Chondrocyte (in vitro differentiated cells): ENCODE data around the gene UBE2Q1. TPM values are rescaled to one million over a fixed set of nuclear protein-coding genes. Genes with fewer than 3 reads are reported as not detected.

Experiments used
- DNase-seq: peaks from one replicate; pipeline ENCODE4 v3.0.0; 2021; ENCODE audit warnings: mixed read lengths, low spot score
- H3K27ac Mint-ChIP-seq: one replicate; pipeline ENCODE4 v1.8.0; 2021; ENCODE audit warnings: mild to moderate bottlenecking, moderate library complexity, mixed read lengths; ENCODE audit not compliant: unreplicated experiment
- H3K27me3 Mint-ChIP-seq: 2 replicates; pipeline ENCODE4 v1.8.0; 2021; ENCODE audit warnings: low read depth, mixed read lengths
- H3K36me3 Mint-ChIP-seq: 2 replicates; pipeline ENCODE4 v1.8.0; 2021; ENCODE audit warnings: low read depth, mixed read lengths
- H3K4me1 Mint-ChIP-seq: 2 replicates; pipeline ENCODE4 v1.8.0; 2021; ENCODE audit warnings: low read depth, mild to moderate bottlenecking, mixed read lengths
- H3K4me3 Mint-ChIP-seq: one replicate; pipeline ENCODE4 v1.8.0; 2021; ENCODE audit warnings: mild to moderate bottlenecking, moderate library complexity, mixed read lengths; ENCODE audit not compliant: unreplicated experiment
- H3K9me3 Mint-ChIP-seq: 2 replicates; pipeline ENCODE4 v1.8.0; 2021; ENCODE audit warnings: low read depth, mixed read lengths
- total RNA-seq: library from RNA; stranded (reverse); gene quantifications from 3 replicates; pipeline ENCODE4 v1.2.1, GENCODE V29; 2021
- TF ChIP-seq, protein P1 (sequence below): fragments of 200-600 bp; sonication (generic); IDR thresholded peaks from 2 replicates; pipeline ENCODE4 v1.5.0; 2021; ENCODE audit warnings: antibody characterized with exemption, mild to moderate bottlenecking, moderate library complexity

Gene UBE2Q1
- total RNA-seq, 1 donor from 2014 or later: 92.6 TPM

DNA sequence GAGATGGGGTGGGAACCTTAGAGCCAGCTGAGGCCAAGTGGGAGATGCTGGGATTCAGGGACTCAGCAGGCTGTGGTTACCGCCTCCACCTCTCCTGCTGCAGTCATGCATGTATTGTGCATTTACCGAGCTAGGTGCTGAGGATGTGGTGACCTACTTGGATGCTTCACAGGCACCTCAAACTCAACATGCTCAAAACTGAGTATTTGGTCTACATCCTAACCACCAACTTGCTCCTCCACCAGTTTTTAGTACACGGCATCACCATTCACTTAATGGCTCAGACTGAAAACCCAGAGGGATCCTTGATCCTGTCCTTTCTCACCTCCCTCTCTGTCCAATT lies 14.7 kb upstream of the UBE2Q1 start:
- Mint-ChIP-seq H3K27me3 (peaks cover 9% of the 10 kb centered on the region), H3K4me1 (peaks cover under 1% of the 10 kb centered on the region), H3K4me3 (no peak overlapping the region), H3K36me3 (no peaks in the 10 kb centered on the region), H3K9me3 (no peaks in the 10 kb centered on the region), H3K27ac (no peak overlapping the region)
- TF ChIP-seq, protein P1, sequence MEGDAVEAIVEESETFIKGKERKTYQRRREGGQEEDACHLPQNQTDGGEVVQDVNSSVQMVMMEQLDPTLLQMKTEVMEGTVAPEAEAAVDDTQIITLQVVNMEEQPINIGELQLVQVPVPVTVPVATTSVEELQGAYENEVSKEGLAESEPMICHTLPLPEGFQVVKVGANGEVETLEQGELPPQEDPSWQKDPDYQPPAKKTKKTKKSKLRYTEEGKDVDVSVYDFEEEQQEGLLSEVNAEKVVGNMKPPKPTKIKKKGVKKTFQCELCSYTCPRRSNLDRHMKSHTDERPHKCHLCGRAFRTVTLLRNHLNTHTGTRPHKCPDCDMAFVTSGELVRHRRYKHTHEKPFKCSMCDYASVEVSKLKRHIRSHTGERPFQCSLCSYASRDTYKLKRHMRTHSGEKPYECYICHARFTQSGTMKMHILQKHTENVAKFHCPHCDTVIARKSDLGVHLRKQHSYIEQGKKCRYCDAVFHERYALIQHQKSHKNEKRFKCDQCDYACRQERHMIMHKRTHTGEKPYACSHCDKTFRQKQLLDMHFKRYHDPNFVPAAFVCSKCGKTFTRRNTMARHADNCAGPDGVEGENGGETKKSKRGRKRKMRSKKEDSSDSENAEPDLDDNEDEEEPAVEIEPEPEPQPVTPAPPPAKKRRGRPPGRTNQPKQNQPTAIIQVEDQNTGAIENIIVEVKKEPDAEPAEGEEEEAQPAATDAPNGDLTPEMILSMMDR: no peak
- DNase-seq: no peak

DNA sequence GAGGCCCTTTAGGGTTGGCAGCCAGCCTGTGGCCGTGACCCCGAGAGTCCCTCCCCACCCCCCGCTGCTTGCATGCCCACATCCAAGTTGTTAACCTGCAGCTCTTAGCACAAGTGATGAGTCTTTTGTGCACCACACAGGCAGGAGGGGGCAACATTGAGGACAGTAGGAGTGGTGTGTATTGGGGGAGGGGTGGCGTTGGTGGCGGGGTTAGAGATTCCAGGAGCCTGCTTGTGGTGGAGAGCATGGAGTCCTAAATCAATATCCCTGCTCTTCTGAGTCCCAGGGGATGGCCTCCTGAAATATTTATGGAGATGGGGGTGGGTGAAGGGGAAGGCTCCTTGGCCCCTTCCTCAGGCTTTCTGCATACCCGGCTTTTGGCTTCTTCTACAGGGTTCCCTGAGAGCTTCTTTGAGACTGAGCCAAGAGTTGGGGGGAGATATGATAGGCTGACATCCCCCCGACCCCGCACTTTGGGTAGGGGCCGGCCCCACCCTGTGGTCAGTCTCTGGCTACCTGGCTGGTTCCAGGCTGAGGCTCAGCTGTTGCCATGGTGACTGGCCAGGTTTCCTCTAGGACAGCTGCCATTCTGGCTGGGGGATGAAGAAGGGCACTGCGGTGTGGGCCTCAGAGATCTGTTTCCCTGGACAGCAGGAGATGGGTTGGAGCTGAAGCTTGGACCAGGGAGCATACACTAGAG lies 14.2 kb upstream of the UBE2Q1 start:
- Mint-ChIP-seq H3K4me1 (peaks cover 5% of the 10 kb centered on the region), H3K9me3 (no peaks in the 10 kb centered on the region), H3K36me3 (no peaks in the 10 kb centered on the region), H3K4me3 (no peak overlapping the region), H3K27ac (no peak overlapping the region), H3K27me3 (peaks cover 13% of the 10 kb centered on the region)
- TF ChIP-seq, protein P1: no peak
- DNase-seq: no peak

DNA sequence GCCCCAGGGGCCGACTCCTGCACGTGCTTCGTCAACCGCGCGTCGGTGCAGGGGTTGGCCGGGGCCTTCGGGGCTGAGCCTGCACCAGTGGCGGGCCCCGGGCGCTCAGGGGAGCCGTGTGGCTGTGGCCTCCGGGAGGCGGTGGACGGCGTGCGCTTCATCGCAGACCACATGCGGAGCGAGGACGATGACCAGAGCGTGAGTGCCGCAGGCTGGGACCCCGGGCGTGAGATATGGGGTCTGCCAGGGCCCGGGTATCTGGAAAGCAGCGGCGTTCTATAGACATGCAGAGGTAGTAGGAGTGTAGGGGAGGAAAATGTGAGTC lies 13.5 kb upstream of the UBE2Q1 start:
- Mint-ChIP-seq H3K4me3 (no peak overlapping the region), H3K27ac (no peak overlapping the region), H3K36me3 (no peaks in the 10 kb centered on the region), H3K9me3 (no peaks in the 10 kb centered on the region), H3K27me3 (peaks cover 17% of the 10 kb centered on the region), H3K4me1 (peaks cover 7% of the 10 kb centered on the region)
- TF ChIP-seq, protein P1: no peak
- no peak for DNase-seq

DNA sequence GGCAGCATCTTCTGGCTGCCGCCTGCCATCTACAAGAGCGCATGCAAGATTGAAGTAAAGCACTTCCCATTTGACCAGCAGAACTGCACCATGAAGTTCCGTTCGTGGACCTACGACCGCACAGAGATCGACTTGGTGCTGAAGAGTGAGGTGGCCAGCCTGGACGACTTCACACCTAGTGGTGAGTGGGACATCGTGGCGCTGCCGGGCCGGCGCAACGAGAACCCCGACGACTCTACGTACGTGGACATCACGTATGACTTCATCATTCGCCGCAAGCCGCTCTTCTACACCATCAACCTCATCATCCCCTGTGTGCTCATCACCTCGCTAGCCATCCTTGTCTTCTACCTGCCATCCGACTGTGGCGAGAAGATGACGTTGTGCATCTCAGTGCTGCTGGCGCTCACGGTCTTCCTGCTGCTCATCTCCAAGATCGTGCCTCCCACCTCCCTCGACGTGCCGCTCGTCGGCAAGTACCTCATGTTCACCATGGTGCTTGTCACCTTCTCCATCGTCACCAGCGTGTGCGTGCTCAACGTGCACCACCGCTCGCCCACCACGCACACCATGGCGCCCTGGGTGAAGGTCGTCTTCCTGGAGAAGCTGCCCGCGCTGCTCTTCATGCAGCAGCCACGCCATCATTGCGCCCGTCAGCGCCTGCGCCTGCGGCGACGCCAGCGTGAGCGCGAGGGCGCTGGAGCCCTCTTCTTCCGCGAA lies 12.9 kb upstream of the UBE2Q1 start:
- peaks cover 7% of the 10 kb centered on the region for H3K4me1 Mint-ChIP-seq
- H3K9me3 Mint-ChIP-seq: no peaks in the 10 kb centered on the region
- no peaks in the 10 kb centered on the region for H3K36me3 Mint-ChIP-seq
- TF ChIP-seq, protein P1: no peak
- peaks cover 23% of the 10 kb centered on the region for H3K27me3 Mint-ChIP-seq
- no peak overlapping the region for H3K4me3 Mint-ChIP-seq
- H3K27ac Mint-ChIP-seq: no peak overlapping the region
- no peak for DNase-seq

DNA sequence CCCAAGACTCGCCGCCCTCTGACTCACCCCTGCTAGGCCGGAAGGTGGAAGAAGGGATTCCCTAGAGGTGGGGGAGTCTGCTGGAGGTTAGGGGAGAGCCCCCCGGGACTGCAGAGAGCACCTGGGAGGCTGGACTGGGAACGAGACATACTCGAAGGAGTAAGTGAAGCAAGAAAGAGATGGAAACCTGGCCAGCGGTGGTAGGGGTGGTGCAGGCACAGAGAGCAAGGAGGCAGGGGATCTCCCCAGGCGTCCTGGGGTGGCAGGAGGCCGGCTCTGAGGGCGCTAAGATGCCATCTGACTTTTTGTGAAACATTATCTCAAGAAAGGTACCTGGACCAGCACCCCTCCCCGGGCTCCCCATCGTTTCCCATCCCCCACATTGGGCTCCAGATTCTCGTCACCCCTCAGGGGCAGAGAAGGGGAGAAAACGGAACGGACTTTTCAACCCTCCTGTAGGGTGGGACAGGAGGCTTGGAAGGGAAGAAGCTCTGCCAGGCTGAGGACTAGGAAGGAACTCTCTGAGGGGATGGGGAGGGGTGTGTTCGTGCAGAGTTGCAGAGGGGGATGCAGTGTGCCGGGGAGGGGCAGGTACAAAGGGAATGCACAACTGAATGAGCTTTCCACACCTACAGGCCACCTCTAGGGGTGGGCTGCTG lies 9.8 kb upstream of the UBE2Q1 start:
- TF ChIP-seq, protein P1: no peak
- peaks cover 7% of the 10 kb centered on the region for H3K4me1 Mint-ChIP-seq
- DNase-seq: no peak
- H3K27ac Mint-ChIP-seq: no peak overlapping the region
- H3K27me3 Mint-ChIP-seq: peaks cover 41% of the 10 kb centered on the region
- peak overlapping the region; percentile 57 for H3K4me3 Mint-ChIP-seq
- no peaks in the 10 kb centered on the region for H3K36me3 Mint-ChIP-seq
- no peaks in the 10 kb centered on the region for H3K9me3 Mint-ChIP-seq
